Measurements from ENCODE around the gene TSC22D1. TPM values are rescaled to one million over a fixed set of nuclear protein-coding genes. Genes with fewer than 3 reads are reported as not detected.
A peak's percentile ranks its signal among the peaks of the same experiment; 100 is the strongest.
"Not testable (repeated sequence)": the region's sequence is repeated elsewhere in the genome, so short reads cannot be mapped to it uniquely, and the experiment has no call there.

TSC22D1 gene
- total and polyA plus RNA-seq, 2 donors: 191 to 263 TPM

DNA sequence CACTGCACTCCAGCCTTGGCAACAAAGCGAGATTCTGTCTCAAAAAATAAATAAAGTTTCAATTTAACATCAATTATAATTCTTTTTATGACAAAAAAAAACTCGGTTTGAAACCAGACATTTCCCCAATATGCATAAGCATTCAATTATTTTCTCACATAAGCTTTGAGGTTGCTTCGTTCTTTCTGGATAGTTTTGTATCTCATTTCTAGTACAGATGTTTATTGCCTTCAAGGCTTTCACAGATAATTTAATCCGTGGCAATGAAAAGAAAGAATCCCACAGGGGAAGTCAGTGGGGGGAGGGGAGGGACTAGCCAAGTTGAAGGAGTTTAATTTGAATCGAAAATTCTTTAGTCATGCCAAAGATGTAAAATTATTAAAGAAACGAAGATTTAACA, 29.6 kb upstream of the TSC22D1 start:
- H3K9me3 ChIP-seq (ENCODE audit: control insufficient read depth in 2 of 2, insufficient read depth in 1 of 2, low read length in 1 of 2): no peaks in the 10 kb centered on the region
- H3K4me3 ChIP-seq (ENCODE audit: low read length in 2 of 2): no peak overlapping the region
- no peak for DNase-seq (ENCODE audit: low read depth in 6 of 9, low spot score in 9 of 9)
- H3K4me1 ChIP-seq (ENCODE audit: control insufficient read depth in 2 of 2, insufficient read depth in 2 of 2, low read length in 2 of 2): no peaks in the 10 kb centered on the region
- no peak overlapping the region for H3K27ac ChIP-seq (ENCODE audit: low read depth in 1 of 2, low read length in 1 of 2)
- WGBS: 91% methylated on average over 6 of the region's 6 CpGs
- H3K27me3 ChIP-seq (ENCODE audit: control insufficient read depth in 2 of 2, insufficient read depth in 1 of 2, low read length in 1 of 2): no peaks in the 10 kb centered on the region
- no peaks in the 10 kb centered on the region for H3K36me3 ChIP-seq (ENCODE audit: control insufficient read depth in 2 of 2, insufficient read depth in 2 of 2, low read length in 1 of 2)

DNA sequence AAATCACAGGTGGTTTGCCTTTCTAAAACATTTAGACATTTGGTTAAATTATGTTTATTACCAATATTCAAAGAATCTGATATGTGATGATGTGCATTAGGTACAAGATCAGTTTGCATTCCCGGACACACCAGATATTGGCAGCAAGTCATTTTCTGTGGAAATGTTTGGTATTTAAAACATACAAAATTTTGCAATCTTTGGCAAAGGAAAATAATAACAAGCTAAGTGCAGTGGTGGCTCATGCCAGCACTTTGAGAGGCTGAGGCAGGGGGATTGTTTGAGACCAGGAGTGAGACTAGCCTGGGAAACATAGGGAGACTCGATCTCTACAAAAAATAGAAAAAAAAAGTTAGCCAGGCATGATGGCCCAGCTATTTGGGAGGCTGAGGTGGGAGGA, 29.1 kb upstream of the TSC22D1 start:
- Histone ChIP-seq H3K9me3 (ENCODE audit: control insufficient read depth in 2 of 2, insufficient read depth in 1 of 2, low read length in 1 of 2) (no peaks in the 10 kb centered on the region), H3K27ac (ENCODE audit: low read depth in 1 of 2, low read length in 1 of 2) (no peak overlapping the region), H3K36me3 (ENCODE audit: control insufficient read depth in 2 of 2, insufficient read depth in 2 of 2, low read length in 1 of 2) (no peaks in the 10 kb centered on the region), H3K4me1 (ENCODE audit: control insufficient read depth in 2 of 2, insufficient read depth in 2 of 2, low read length in 2 of 2) (no peaks in the 10 kb centered on the region), H3K27me3 (ENCODE audit: control insufficient read depth in 2 of 2, insufficient read depth in 1 of 2, low read length in 1 of 2) (no peaks in the 10 kb centered on the region), H3K4me3 (ENCODE audit: low read length in 2 of 2) (no peak overlapping the region)
- 90% methylated on average over 2 of the region's 2 CpGs for WGBS
- no peak for DNase-seq (ENCODE audit: low read depth in 6 of 9, low spot score in 9 of 9)

- Histone ChIP-seq H3K4me1 (ENCODE audit: control insufficient read depth in 2 of 2, insufficient read depth in 2 of 2, low read length in 2 of 2) (no peaks in the 10 kb centered on the region), H3K4me3 (ENCODE audit: low read length in 2 of 2) (no peak overlapping the region), H3K9me3 (ENCODE audit: control insufficient read depth in 2 of 2, insufficient read depth in 1 of 2, low read length in 1 of 2) (no peaks in the 10 kb centered on the region), H3K27me3 (ENCODE audit: control insufficient read depth in 2 of 2, insufficient read depth in 1 of 2, low read length in 1 of 2) (no peaks in the 10 kb centered on the region), H3K27ac (ENCODE audit: low read depth in 1 of 2, low read length in 1 of 2) (no peak overlapping the region), H3K36me3 (ENCODE audit: control insufficient read depth in 2 of 2, insufficient read depth in 2 of 2, low read length in 1 of 2) (no peaks in the 10 kb centered on the region)
- no peak for DNase-seq (ENCODE audit: low read depth in 6 of 9, low spot score in 9 of 9)
- 96% methylated on average over 2 of the region's 2 CpGs for WGBS
Observed at GRCh38 chr13:44601586-44601985, 25.5 kb upstream of the TSC22D1 start.

DNA sequence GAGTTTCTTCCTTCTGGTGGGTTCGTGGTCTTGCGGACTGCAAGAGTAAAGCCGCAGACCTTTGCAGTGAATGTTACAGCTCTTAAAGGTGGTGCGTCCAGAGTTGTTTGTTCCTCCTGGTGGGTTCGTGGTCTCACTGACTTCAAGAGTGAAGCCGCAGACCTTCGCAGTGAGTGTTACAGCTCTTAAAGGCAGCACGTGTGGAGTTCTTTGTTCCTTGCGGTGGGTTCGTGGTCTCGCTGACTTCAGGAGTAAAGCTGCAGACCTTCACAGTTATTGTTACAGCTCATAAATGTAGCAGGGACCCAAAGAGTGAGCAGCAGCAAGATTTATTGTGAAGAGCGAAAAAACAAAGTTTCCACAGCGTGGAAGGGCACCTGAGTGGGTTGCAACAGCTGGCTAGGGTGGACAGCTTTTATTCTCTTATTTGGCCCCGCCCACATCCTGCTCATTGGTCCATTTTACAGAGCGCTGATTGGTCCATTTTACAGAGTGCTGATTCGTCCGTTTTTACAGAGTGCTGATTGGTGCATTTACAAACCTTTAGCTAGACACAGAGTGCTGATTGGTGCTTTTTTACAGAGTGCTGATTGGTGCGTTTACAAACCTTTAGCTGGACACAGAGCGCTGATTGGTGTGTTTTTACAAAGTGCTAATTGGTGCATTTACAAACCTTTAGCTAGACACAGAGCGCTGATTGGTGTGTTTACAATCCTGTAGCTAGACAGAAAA, 17.9 kb upstream of the TSC22D1 start:
- not testable (repeated sequence) for H3K4me1 ChIP-seq (ENCODE audit: control insufficient read depth in 2 of 2, insufficient read depth in 2 of 2, low read length in 2 of 2); H3K9me3 ChIP-seq (ENCODE audit: control insufficient read depth in 2 of 2, insufficient read depth in 1 of 2, low read length in 1 of 2); H3K36me3 ChIP-seq (ENCODE audit: control insufficient read depth in 2 of 2, insufficient read depth in 2 of 2, low read length in 1 of 2); H3K4me3 ChIP-seq (ENCODE audit: low read length in 2 of 2); H3K27ac ChIP-seq (ENCODE audit: low read depth in 1 of 2, low read length in 1 of 2); H3K27me3 ChIP-seq (ENCODE audit: control insufficient read depth in 2 of 2, insufficient read depth in 1 of 2, low read length in 1 of 2)
- DNase-seq (ENCODE audit: low read depth in 6 of 9, low spot score in 9 of 9): peak in 2 of 9 donors; percentile 16 to 30
- 91% methylated on average over 20 of the region's 20 CpGs for WGBS

DNA sequence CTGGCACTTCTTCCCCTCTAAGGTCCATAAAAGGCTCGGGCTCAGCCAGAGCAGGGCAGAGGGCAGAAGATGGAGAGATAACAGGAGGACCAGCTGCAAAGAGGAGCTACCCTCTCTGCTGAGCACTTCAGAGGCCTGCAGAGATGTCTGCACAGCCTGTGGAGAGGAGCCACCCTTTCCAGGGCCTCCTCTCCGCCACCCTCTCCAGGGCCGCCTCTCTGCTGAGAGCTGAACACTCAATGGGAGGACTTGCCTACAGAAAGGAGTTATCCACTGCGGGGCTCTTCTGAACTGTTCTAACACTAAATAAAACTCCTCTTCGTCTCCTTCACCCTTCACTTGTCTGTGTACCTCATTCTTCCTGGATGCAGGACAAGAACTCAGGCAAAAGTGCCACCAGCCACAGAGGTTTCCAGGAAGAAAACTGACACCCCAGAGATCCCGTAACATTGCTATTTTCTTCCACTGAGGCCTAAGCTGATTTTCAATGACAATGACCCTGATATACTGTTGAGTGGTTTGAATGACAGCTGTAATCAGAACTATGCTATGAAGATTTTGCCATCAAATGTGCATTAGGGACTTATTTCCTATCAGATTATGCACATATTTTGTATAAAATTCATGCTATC, 16.2 kb upstream of the TSC22D1 start:
- H3K27ac ChIP-seq (ENCODE audit: low read depth in 1 of 2, low read length in 1 of 2): no peak overlapping the region
- WGBS: 87% methylated on average over 6 of the region's 6 CpGs
- no peaks in the 10 kb centered on the region for H3K4me1 ChIP-seq (ENCODE audit: control insufficient read depth in 2 of 2, insufficient read depth in 2 of 2, low read length in 2 of 2)
- H3K4me3 ChIP-seq (ENCODE audit: low read length in 2 of 2): no peak overlapping the region
- no peak for DNase-seq (ENCODE audit: low read depth in 6 of 9, low spot score in 9 of 9)
- H3K36me3 ChIP-seq (ENCODE audit: control insufficient read depth in 2 of 2, insufficient read depth in 2 of 2, low read length in 1 of 2): no peaks in the 10 kb centered on the region
- H3K9me3 ChIP-seq (ENCODE audit: control insufficient read depth in 2 of 2, insufficient read depth in 1 of 2, low read length in 1 of 2): no peaks in the 10 kb centered on the region
- H3K27me3 ChIP-seq (ENCODE audit: control insufficient read depth in 2 of 2, insufficient read depth in 1 of 2, low read length in 1 of 2): no peaks in the 10 kb centered on the region

DNA sequence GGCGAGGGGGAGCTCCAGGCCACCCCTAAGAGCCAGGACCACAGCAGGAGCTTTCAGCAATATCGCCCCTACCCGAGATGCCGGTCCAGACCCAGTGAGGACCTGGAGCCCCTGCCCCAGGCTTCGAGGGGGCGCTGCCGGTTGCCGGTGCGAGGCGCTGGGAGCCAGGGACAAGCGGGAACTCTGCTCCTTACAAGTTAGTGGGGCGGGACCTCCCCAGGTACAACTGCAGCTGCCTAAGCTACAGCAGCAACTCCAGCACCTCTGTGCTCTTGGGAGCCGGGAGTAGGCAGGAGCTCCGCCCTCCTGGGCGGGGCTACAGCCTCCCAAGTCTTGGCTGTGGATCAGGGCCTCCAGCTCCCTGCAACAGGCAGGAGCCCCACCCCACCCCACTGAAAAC, 15.2 kb upstream of the TSC22D1 start:
- H3K9me3 ChIP-seq (ENCODE audit: control insufficient read depth in 2 of 2, insufficient read depth in 1 of 2, low read length in 1 of 2): no peaks in the 10 kb centered on the region
- no peaks in the 10 kb centered on the region for H3K27me3 ChIP-seq (ENCODE audit: control insufficient read depth in 2 of 2, insufficient read depth in 1 of 2, low read length in 1 of 2)
- 98% methylated on average over 15 of the region's 15 CpGs for WGBS
- H3K4me1 ChIP-seq (ENCODE audit: control insufficient read depth in 2 of 2, insufficient read depth in 2 of 2, low read length in 2 of 2): no peaks in the 10 kb centered on the region
- DNase-seq (ENCODE audit: low read depth in 6 of 9, low spot score in 9 of 9): no peak
- H3K4me3 ChIP-seq (ENCODE audit: low read length in 2 of 2): no peak overlapping the region
- no peak overlapping the region for H3K27ac ChIP-seq (ENCODE audit: low read depth in 1 of 2, low read length in 1 of 2)
- no peaks in the 10 kb centered on the region for H3K36me3 ChIP-seq (ENCODE audit: control insufficient read depth in 2 of 2, insufficient read depth in 2 of 2, low read length in 1 of 2)

DNA sequence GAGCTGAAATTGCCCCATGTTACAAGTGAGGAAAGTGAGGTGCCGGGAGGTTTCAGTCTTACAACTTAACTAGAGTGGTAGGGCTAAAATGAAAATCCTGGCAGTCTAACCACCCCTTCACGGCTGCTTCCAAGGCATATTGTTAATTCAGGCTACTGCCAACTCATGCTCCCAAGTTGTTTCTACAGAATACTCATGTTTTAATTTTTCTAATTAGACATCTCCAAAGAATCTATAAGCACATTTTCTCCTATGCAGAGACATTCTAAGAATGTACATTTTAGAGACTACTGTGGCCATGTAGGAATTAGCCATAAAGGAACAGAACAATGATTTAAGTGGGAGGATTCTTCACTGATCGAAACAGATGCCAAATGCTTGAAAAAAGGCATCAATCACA, 7.0 kb upstream of the TSC22D1 start:
- DNase-seq (ENCODE audit: low read depth in 6 of 9, low spot score in 9 of 9): no peak
- no peak overlapping the region for H3K4me3 ChIP-seq (ENCODE audit: low read length in 2 of 2)
- H3K9me3 ChIP-seq (ENCODE audit: control insufficient read depth in 2 of 2, insufficient read depth in 1 of 2, low read length in 1 of 2): no peaks in the 10 kb centered on the region
- H3K4me1 ChIP-seq (ENCODE audit: control insufficient read depth in 2 of 2, insufficient read depth in 2 of 2, low read length in 2 of 2): peaks cover 2% of the 10 kb centered on the region in 2 donors
- peaks cover 0 to under 1% of the 10 kb centered on the region in 2 donors for H3K27me3 ChIP-seq (ENCODE audit: control insufficient read depth in 2 of 2, insufficient read depth in 1 of 2, low read length in 1 of 2)
- WGBS: 82% methylated on average over 3 of the region's 3 CpGs
- no peak overlapping the region for H3K27ac ChIP-seq (ENCODE audit: low read depth in 1 of 2, low read length in 1 of 2)
- no peaks in the 10 kb centered on the region for H3K36me3 ChIP-seq (ENCODE audit: control insufficient read depth in 2 of 2, insufficient read depth in 2 of 2, low read length in 1 of 2)

DNA sequence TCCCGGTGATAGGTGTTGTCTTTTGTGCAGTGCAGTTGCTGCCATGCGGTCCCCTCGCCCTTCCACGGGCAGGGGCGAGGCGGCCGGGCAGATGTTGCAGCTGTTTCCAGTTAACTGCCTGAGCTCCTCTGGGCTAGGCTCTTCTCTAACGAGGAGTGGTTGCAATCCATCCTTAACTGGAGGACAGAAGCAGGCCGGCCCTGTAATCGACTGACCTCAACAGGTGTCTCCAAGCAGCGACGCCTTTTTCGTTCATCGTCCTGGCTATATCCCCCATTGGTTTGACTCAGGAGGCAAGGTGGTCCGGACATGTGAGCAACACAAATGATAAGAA, 1.9 kb upstream of the TSC22D1 start:
- Histone ChIP-seq H3K9me3 (ENCODE audit: control insufficient read depth in 2 of 2, insufficient read depth in 1 of 2, low read length in 1 of 2) (peaks cover 0 to 10% of the 10 kb centered on the region in 2 donors), H3K36me3 (ENCODE audit: control insufficient read depth in 2 of 2, insufficient read depth in 2 of 2, low read length in 1 of 2) (peaks cover 7 to 9% of the 10 kb centered on the region in 2 donors), H3K4me1 (ENCODE audit: control insufficient read depth in 2 of 2, insufficient read depth in 2 of 2, low read length in 2 of 2) (peaks cover 19 to 29% of the 10 kb centered on the region in 2 donors), H3K27ac (ENCODE audit: low read depth in 1 of 2, low read length in 1 of 2) (peak overlapping the region; percentile 95 to 97), H3K27me3 (ENCODE audit: control insufficient read depth in 2 of 2, insufficient read depth in 1 of 2, low read length in 1 of 2) (peaks cover 0 to 4% of the 10 kb centered on the region in 2 donors), H3K4me3 (ENCODE audit: low read length in 2 of 2) (peak overlapping the region; percentile 80 to 97)
- peak in 1 of 9 donors; percentile 12 for DNase-seq (ENCODE audit: low read depth in 6 of 9, low spot score in 9 of 9)
- 1% methylated on average over 15 of the region's 15 CpGs for WGBS

GRCh38 chr13:44577236-44578066, 1.3 kb upstream of the TSC22D1 start:
- DNase-seq (ENCODE audit: low read depth in 6 of 9, low spot score in 9 of 9): peak; percentile 86 to 98 (median 94)
- Histone ChIP-seq H3K9me3 (ENCODE audit: control insufficient read depth in 2 of 2, insufficient read depth in 1 of 2, low read length in 1 of 2) (peaks cover 0 to 10% of the 10 kb centered on the region in 2 donors), H3K27me3 (ENCODE audit: control insufficient read depth in 2 of 2, insufficient read depth in 1 of 2, low read length in 1 of 2) (peaks cover 0 to 4% of the 10 kb centered on the region in 2 donors), H3K36me3 (ENCODE audit: control insufficient read depth in 2 of 2, insufficient read depth in 2 of 2, low read length in 1 of 2) (peaks cover 7 to 9% of the 10 kb centered on the region in 2 donors), H3K4me3 (ENCODE audit: low read length in 2 of 2) (peak overlapping the region; percentile 80 to 97), H3K4me1 (ENCODE audit: control insufficient read depth in 2 of 2, insufficient read depth in 2 of 2, low read length in 2 of 2) (peaks cover 21 to 30% of the 10 kb centered on the region in 2 donors), H3K27ac (ENCODE audit: low read depth in 1 of 2, low read length in 1 of 2) (peak overlapping the region; percentile 95 to 97)
- under 1% methylated on average over 94 of the region's 94 CpGs for WGBS
